ENCODE measurements around the gene SEMA3A.

SEMA3A gene

GRCh38 chr7:84003191-84003590, 191.4 kb downstream of the SEMA3A start:
- no peak overlapping the region for H3K4me3 ChIP-seq (replicated peaks; ENCODE audit: low read depth, low read length)
- TF ChIP-seq CTCF (IDR thresholded peaks at IDR 0.05; ENCODE audit: low read depth, low read length, missing control alignments): no peak
- no peak for DNase-seq (ENCODE audit: extremely low read depth, low read depth)

- no peak overlapping the region for H3K4me3 ChIP-seq (replicated peaks; ENCODE audit: low read depth, low read length)
- no peak for TF ChIP-seq CTCF (IDR thresholded peaks at IDR 0.05; ENCODE audit: low read depth, low read length, missing control alignments)
- no peak for DNase-seq (ENCODE audit: extremely low read depth, low read depth)
These were observed 192.2 kb downstream of the SEMA3A start for GRCh38 chr7:84002348-84002747.

- TF ChIP-seq CTCF (IDR thresholded peaks at IDR 0.05; ENCODE audit: low read depth, low read length, missing control alignments): no peak
- H3K4me3 ChIP-seq (replicated peaks; ENCODE audit: low read depth, low read length): no peak overlapping the region
- no peak for DNase-seq (ENCODE audit: extremely low read depth, low read depth)
These were observed 197.7 kb downstream of the SEMA3A start for GRCh38 chr7:83996879-83997278.

- DNase-seq (ENCODE audit: extremely low read depth, low read depth): no peak
- no peak for TF ChIP-seq CTCF (IDR thresholded peaks at IDR 0.05; ENCODE audit: low read depth, low read length, missing control alignments)
These were observed 206.8 kb downstream of the SEMA3A start for GRCh38 chr7:83987764-83988163.

GRCh38 chr7:83985821-83986220, 208.8 kb downstream of the SEMA3A start:
- no peak for TF ChIP-seq CTCF (IDR thresholded peaks at IDR 0.05; ENCODE audit: low read depth, low read length, missing control alignments)
- no peak overlapping the region for H3K4me3 ChIP-seq (replicated peaks; ENCODE audit: low read depth, low read length)
- DNase-seq (ENCODE audit: extremely low read depth, low read depth): no peak

More at GRCh38 chr7:83987764-83988163, 206.8 kb downstream of the SEMA3A start:
- H3K4me3 ChIP-seq (replicated peaks; ENCODE audit: low read depth, low read length): no peak overlapping the region

GRCh38 chr7:83984591-83984990, 210.0 kb downstream of the SEMA3A start:
- H3K4me3 ChIP-seq (replicated peaks; ENCODE audit: low read depth, low read length): no peak overlapping the region
- TF ChIP-seq CTCF (IDR thresholded peaks at IDR 0.05; ENCODE audit: low read depth, low read length, missing control alignments): no peak
- no peak for DNase-seq (ENCODE audit: extremely low read depth, low read depth)

- DNase-seq (ENCODE audit: extremely low read depth, low read depth): no peak
- no peak overlapping the region for H3K4me3 ChIP-seq (replicated peaks; ENCODE audit: low read depth, low read length)
- TF ChIP-seq CTCF (IDR thresholded peaks at IDR 0.05; ENCODE audit: low read depth, low read length, missing control alignments): no peak
These were observed 210.5 kb downstream of the SEMA3A start for GRCh38 chr7:83984076-83984475.
